A673 (cell line): ENCODE measurements around the gene PLA2G4A. TPM values are rescaled to one million over a fixed set of nuclear protein-coding genes. Genes with fewer than 3 reads are reported as not detected.

Experiments
- BruUV-seq: library from RNA; stranded (reverse); fragments of 400-500 nt; replicated peaks from 2 replicates; lab custom pipeline; 2021; lab: Mats Ljungman, UMichigan
- CTCF ChIA-PET: fragments of 300-600 bp; sonication (Branson Sonifier 250); formaldehyde crosslinking; loops from one replicate; lab custom pipeline; 2022; ENCODE audit warnings: antibody characterized with exemption; lab: Charles Lee
- POLR2A ChIA-PET: fragments of 300-600 bp; sonication (Branson Sonifier 250); formaldehyde crosslinking; loops from one replicate; lab custom pipeline; 2022; ENCODE audit warnings: antibody characterized with exemption; ENCODE audit not compliant: low non-redundant PET; lab: Charles Lee
- DNase-seq: peaks from one replicate; pipeline ENCODE4 v3.0.0-alpha.2; 2015; ENCODE audit warnings: low spot score
- H3K27ac ChIP-seq: fragments of 200-600 bp; sonication (generic); 2 replicates; pipeline ENCODE4 v1.5.1; 2016; ENCODE audit warnings: mixed run types, low read depth, mild to moderate bottlenecking, mixed read lengths, antibody characterized with exemption, low read length; ENCODE audit not compliant: poor library complexity, severe bottlenecking
- H3K27me3 ChIP-seq: fragments of 200-600 bp; sonication (generic); replicated peaks from 2 replicates; pipeline ENCODE4 v1.6.1; 2017; ENCODE audit warnings: mixed run types, low read depth, mild to moderate bottlenecking, mixed read lengths, antibody characterized with exemption, low read length; ENCODE audit not compliant: insufficient read depth, poor library complexity
- H3K36me3 ChIP-seq: fragments of 200-600 bp; sonication (generic); 2 replicates; pipeline ENCODE4 v1.6.1; 2016; ENCODE audit warnings: mixed run types, mild to moderate bottlenecking, mixed read lengths, antibody characterized with exemption, low read length; ENCODE audit not compliant: insufficient read depth, poor library complexity, severe bottlenecking
- H3K4me1 ChIP-seq: fragments of 200-600 bp; sonication (generic); 2 replicates; pipeline ENCODE4 v1.6.1; 2017; ENCODE audit warnings: mixed run types, mild to moderate bottlenecking, mixed read lengths, antibody characterized with exemption, low read length; ENCODE audit not compliant: insufficient read depth, poor library complexity, severe bottlenecking
- H3K4me3 ChIP-seq: fragments of 200-600 bp; sonication (generic); 2 replicates; pipeline ENCODE4 v1.5.1; 2016; ENCODE audit warnings: low read depth, mixed run types, mild to moderate bottlenecking, mixed read lengths, low read length; ENCODE audit not compliant: poor library complexity, severe bottlenecking
- H3K9me3 ChIP-seq: fragments of 200-600 bp; sonication (generic); 2 replicates; pipeline ENCODE4 v1.6.1; 2016; ENCODE audit warnings: mixed run types, low read depth, mild to moderate bottlenecking, mixed read lengths, antibody characterized with exemption, low read length; ENCODE audit not compliant: poor library complexity, severe bottlenecking
- EZH2 ChIP-seq: fragments of 200-600 bp; sonication (generic); IDR thresholded peaks from 2 replicates; pipeline ENCODE4 v1.6.1; 2017; ENCODE audit warnings: borderline replicate concordance, low read depth, mild to moderate bottlenecking, mixed read lengths, antibody characterized with exemption, low read length; ENCODE audit not compliant: poor library complexity, severe bottlenecking
- intact Hi-C: fragments of 100-400 bp; cut with micrococcal nuclease; formaldehyde crosslinking; loops from one replicate; pipeline ENCODE4 v1.10.0; 2022; ENCODE audit not compliant: unreplicated experiment
- total RNA-seq: library from RNA; stranded (reverse); gene quantifications from 2 replicates; pipeline ENCODE4 v1.2.3, GENCODE V29; 2021
- TF ChIP-seq, protein P1 (sequence below): fragments of 300-800, 200-600 bp; sonication (generic); conservative IDR thresholded peaks from 2 replicates; pipeline ENCODE4 v1.5.1; 2017; ENCODE audit warnings: low read depth, mild to moderate bottlenecking, antibody characterized with exemption, low read length, moderate library complexity, mixed read lengths

Gene PLA2G4A
- total RNA-seq, 1 experiment from 2014 or later: 34.4 TPM

DNA sequence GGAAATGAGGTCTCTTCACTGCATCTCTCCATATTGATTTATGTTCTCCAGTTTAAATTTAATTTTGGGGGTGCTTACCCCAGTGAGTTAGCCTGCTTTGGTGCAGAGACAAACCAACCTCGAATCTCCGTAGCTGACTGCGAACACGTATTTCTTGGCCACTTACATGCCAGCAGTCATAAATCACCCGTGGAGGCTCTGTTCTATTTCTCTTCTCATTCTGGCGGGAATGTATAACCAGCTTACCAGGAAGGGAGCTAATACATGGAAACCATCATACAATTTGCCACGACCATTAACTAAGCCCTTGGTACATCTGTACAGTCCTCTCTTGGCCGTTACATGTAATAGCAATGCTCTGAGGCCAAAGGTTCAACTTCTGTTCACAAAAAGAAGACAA, 148.0 kb downstream of the PLA2G4A start:
- BruUV-seq: no TSS peak
- H3K27ac ChIP-seq: no peak overlapping the region
- no peaks in the 10 kb centered on the region for H3K9me3 ChIP-seq
- POLR2A ChIA-PET: no interaction called here
- CTCF ChIA-PET: no interaction called here
- intact Hi-C loops: loop anchor here (5.0 kb wide), 1 partner anchor 134 kb away; no protein-coding TSS in a partner anchor
- peak; percentile 45 for DNase-seq
- H3K4me3 ChIP-seq: no peak overlapping the region
- TF ChIP-seq, protein P1, sequence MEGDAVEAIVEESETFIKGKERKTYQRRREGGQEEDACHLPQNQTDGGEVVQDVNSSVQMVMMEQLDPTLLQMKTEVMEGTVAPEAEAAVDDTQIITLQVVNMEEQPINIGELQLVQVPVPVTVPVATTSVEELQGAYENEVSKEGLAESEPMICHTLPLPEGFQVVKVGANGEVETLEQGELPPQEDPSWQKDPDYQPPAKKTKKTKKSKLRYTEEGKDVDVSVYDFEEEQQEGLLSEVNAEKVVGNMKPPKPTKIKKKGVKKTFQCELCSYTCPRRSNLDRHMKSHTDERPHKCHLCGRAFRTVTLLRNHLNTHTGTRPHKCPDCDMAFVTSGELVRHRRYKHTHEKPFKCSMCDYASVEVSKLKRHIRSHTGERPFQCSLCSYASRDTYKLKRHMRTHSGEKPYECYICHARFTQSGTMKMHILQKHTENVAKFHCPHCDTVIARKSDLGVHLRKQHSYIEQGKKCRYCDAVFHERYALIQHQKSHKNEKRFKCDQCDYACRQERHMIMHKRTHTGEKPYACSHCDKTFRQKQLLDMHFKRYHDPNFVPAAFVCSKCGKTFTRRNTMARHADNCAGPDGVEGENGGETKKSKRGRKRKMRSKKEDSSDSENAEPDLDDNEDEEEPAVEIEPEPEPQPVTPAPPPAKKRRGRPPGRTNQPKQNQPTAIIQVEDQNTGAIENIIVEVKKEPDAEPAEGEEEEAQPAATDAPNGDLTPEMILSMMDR: no peak
- TF ChIP-seq EZH2: no peak
- peaks cover 34% of the 10 kb centered on the region for H3K4me1 ChIP-seq
- no peaks in the 10 kb centered on the region for H3K36me3 ChIP-seq
- H3K27me3 ChIP-seq: no peaks in the 10 kb centered on the region

DNA sequence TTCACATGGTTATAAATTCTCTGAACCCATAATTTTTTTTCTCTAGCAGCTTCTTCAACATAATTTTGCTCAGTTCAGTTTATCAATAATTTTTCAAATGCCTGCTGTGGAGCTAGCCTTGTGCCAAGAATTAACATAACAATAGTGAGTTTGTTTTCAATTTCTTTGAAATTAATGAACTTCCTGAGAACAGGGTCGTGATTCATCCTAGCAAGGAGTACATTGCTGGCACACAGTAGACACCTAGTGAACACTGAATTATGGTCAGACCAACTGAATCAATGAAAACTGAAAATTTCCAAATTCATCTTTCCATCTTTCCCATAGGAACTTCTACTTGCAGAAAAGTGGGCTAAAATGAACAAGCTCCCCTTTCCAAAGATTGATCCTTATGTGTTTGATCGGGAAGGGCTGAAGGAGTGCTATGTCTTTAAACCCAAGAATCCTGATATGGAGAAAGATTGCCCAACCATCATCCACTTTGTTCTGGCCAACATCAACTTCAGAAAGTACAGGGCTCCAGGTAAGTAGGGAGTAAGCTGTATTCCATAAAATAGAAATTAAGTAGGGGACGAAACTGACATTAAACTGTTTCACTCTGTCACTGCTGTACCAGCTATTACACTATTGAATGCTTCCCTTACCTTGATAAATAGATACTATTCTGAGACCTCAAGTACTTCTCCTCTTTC, 148.7 kb downstream of the PLA2G4A start:
- CTCF ChIA-PET: no interaction called here
- Histone ChIP-seq H3K4me1 (peaks cover 38% of the 10 kb centered on the region), H3K27me3 (no peaks in the 10 kb centered on the region), H3K4me3 (no peak overlapping the region), H3K9me3 (no peaks in the 10 kb centered on the region), H3K36me3 (no peaks in the 10 kb centered on the region), H3K27ac (no peak overlapping the region)
- DNase-seq: peak; percentile 18
- intact Hi-C loops: loop anchor here (5.0 kb wide), 1 partner anchor 135 kb away; no protein-coding TSS in a partner anchor
- POLR2A ChIA-PET: no interaction called here
- TF ChIP-seq, protein P1: no peak
- no peak for TF ChIP-seq EZH2
- BruUV-seq: no TSS peak

DNA sequence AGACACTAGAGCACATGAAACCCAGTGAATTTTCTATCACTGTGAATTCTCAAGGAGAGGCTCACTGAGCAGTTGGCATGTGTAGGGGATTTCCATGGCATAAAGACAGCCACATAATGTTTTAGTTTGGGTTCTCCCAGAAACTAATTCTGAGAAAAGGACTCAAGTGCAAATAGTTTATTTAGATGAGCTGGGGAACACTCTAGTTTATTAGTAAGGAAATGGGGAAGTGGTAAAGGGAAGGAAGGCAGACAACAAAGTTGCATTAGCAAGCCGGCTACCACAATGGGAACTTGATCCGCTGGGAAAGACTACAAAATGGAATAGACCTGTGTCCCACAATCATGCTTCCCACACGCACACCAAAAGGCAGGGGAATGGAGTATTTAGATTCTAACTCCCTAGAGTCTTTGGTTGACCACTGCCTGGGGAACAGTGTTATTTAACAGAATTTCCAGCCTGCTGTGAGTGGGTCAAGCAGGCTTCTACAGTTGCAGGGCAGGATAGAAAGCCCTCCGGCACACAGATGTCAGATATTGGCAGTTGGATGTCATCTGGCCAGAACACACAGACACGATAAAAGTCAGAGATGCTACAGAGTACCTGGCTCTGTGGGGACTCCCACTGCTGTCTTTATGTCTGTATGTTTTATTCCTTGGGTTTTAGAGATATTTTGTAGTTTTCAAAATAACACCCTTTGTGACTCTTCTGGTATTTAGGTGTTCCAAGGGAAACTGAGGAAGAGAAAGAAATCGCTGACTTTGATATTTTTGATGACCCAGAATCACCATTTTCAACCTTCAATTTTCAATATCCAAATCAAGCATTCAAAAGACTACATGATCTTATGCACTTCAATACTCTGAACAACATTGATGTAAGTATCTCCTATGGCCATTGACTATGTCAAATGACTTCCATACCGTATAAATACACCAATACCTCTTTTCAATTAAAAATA, 150.1 kb downstream of the PLA2G4A start:
- Histone ChIP-seq H3K4me3 (no peak overlapping the region), H3K27ac (no peak overlapping the region), H3K27me3 (no peaks in the 10 kb centered on the region), H3K9me3 (no peaks in the 10 kb centered on the region), H3K36me3 (no peaks in the 10 kb centered on the region), H3K4me1 (peaks cover 38% of the 10 kb centered on the region)
- DNase-seq: no peak
- ChIA-PET POLR2A (no interaction called here), CTCF (no interaction called here)
- intact Hi-C loops: loop anchor here (5.0 kb wide), 1 partner anchor 137 kb away; no protein-coding TSS in a partner anchor
- no peak for TF ChIP-seq EZH2
- TF ChIP-seq, protein P1: no peak
- no TSS peak for BruUV-seq
